Measurements from ENCODE around the gene EZH2. TPM values are rescaled to one million over a fixed set of nuclear protein-coding genes. Genes with fewer than 3 reads are reported as not detected.

EZH2 gene
- total and polyA plus RNA-seq, 4 donors = 3.6 to 14.8 (median 4.4) TPM

DNA sequence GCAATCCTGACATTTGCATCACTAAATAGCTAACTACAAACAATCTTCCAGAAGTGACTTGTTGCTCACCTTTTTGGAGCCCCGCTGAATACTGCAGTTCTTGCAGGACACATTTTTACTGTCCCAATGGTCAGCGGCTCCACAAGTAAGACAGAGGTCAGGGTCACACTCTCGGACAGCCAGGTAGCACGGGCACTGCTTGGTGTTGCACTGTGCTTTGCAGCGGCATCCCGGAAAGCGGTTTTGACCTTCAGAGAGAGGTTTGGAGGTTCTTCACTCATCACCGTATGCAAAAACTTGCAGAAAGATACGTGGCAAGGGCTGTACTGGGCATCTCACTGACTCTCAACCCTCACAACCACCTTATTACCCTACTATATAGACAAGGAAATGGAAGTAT, 70.2 kb downstream of the EZH2 start:
- H3K27ac ChIP-seq (ENCODE audit: low read depth in 1 of 2, low read length in 1 of 2) = no peak overlapping the region
- DNase-seq (no peak), ATAC-seq (ENCODE audit: insufficient read depth, low FRiP score) (no peak)
- no peak overlapping the region for H3K4me3 ChIP-seq
- H3K36me3 ChIP-seq (ENCODE audit: control insufficient read depth in 4 of 4, insufficient read depth in 4 of 4, low read length in 4 of 4) = peaks cover 1 to 38% (median 19%) of the 10 kb centered on the region in 4 donors
- 95 to 97% methylated on average over 9 of the region's 9 CpGs for WGBS, 2 donors
- H3K4me1 ChIP-seq (ENCODE audit: control insufficient read depth in 5 of 5, insufficient read depth in 5 of 5, low read length in 5 of 5) = no peaks in the 10 kb centered on the region
- no peaks in the 10 kb centered on the region for H3K9me3 ChIP-seq (ENCODE audit: control insufficient read depth in 4 of 4, insufficient read depth in 3 of 4, low read length in 3 of 4)
- no peak for TF ChIP-seq CTCF (IDR thresholded peaks at IDR 0.05; ENCODE audit: control extremely low read depth, extremely low read depth)
- no peak overlapping the region for H3K9ac ChIP-seq (ENCODE audit: insufficient read depth in 1 of 2, low read length in 2 of 2)
- H3K27me3 ChIP-seq (ENCODE audit: control insufficient read depth in 3 of 3, insufficient read depth in 3 of 3, low read length in 2 of 3) = no peaks in the 10 kb centered on the region

DNA sequence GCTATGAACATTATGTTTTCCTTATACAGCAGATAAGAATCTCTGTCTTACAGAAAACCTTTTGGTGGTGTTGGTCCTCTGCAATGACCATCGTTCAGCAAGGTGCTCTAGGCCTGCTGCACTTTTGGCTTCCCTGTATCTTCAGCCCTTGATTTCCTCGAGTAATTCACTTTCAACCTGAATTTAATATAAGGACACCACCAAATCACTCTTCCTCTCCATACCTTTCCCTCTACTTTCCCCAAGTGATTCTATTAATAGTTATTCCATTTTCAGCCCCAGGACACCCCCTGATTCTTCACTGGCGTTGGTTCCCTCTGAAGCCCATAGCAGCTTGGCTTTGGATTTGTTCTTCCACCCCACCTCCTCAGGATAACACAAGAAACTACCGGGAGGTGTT, 72.2 kb downstream of the EZH2 start:
- no peak for TF ChIP-seq CTCF (IDR thresholded peaks at IDR 0.05; ENCODE audit: control extremely low read depth, extremely low read depth)
- Histone ChIP-seq H3K27me3 (ENCODE audit: control insufficient read depth in 3 of 3, insufficient read depth in 3 of 3, low read length in 2 of 3) (no peaks in the 10 kb centered on the region), H3K9ac (ENCODE audit: insufficient read depth in 1 of 2, low read length in 2 of 2) (no peak overlapping the region), H3K27ac (ENCODE audit: low read depth in 1 of 2, low read length in 1 of 2) (no peak overlapping the region), H3K9me3 (ENCODE audit: control insufficient read depth in 4 of 4, insufficient read depth in 3 of 4, low read length in 3 of 4) (no peaks in the 10 kb centered on the region), H3K4me3 (no peak overlapping the region), H3K36me3 (ENCODE audit: control insufficient read depth in 4 of 4, insufficient read depth in 4 of 4, low read length in 4 of 4) (peaks cover 1 to 42% (median 18%) of the 10 kb centered on the region in 4 donors), H3K4me1 (ENCODE audit: control insufficient read depth in 5 of 5, insufficient read depth in 5 of 5, low read length in 5 of 5) (no peaks in the 10 kb centered on the region)
- DNase-seq (no peak), ATAC-seq (ENCODE audit: insufficient read depth, low FRiP score) (no peak)
- WGBS, 2 donors = 87 to 98% methylated on average over 4 of the region's 4 CpGs

- ATAC-seq (ENCODE audit: insufficient read depth, low FRiP score) (no peak), DNase-seq (no peak)
- no peak overlapping the region for H3K27ac ChIP-seq (ENCODE audit: low read depth in 1 of 2, low read length in 1 of 2)
- H3K27me3 ChIP-seq (ENCODE audit: control insufficient read depth in 3 of 3, insufficient read depth in 3 of 3, low read length in 2 of 3) = no peaks in the 10 kb centered on the region
- TF ChIP-seq CTCF (IDR thresholded peaks at IDR 0.05; ENCODE audit: control extremely low read depth, extremely low read depth) = no peak
- H3K9ac ChIP-seq (ENCODE audit: insufficient read depth in 1 of 2, low read length in 2 of 2) = no peak overlapping the region
- 83 to 88% methylated on average over 4 of the region's 4 CpGs for WGBS, 2 donors
- H3K36me3 ChIP-seq (ENCODE audit: control insufficient read depth in 4 of 4, insufficient read depth in 4 of 4, low read length in 4 of 4) = peaks cover 1 to 38% (median 22%) of the 10 kb centered on the region in 4 donors
- H3K4me3 ChIP-seq = no peak overlapping the region
- no peaks in the 10 kb centered on the region for H3K9me3 ChIP-seq (ENCODE audit: control insufficient read depth in 4 of 4, insufficient read depth in 3 of 4, low read length in 3 of 4)
- H3K4me1 ChIP-seq (ENCODE audit: control insufficient read depth in 5 of 5, insufficient read depth in 5 of 5, low read length in 5 of 5) = no peaks in the 10 kb centered on the region
Measured at GRCh38 chr7:148809856-148810255, 74.2 kb downstream of the EZH2 start.

GRCh38 chr7:148807436-148807835, 76.7 kb downstream of the EZH2 start:
- no peak overlapping the region for H3K9ac ChIP-seq (ENCODE audit: insufficient read depth in 1 of 2, low read length in 2 of 2)
- no peaks in the 10 kb centered on the region for H3K4me1 ChIP-seq (ENCODE audit: control insufficient read depth in 5 of 5, insufficient read depth in 5 of 5, low read length in 5 of 5)
- H3K4me3 ChIP-seq = no peak overlapping the region
- H3K27ac ChIP-seq (ENCODE audit: low read depth in 1 of 2, low read length in 1 of 2) = no peak overlapping the region
- H3K36me3 ChIP-seq (ENCODE audit: control insufficient read depth in 4 of 4, insufficient read depth in 4 of 4, low read length in 4 of 4) = peaks cover 3 to 34% (median 19%) of the 10 kb centered on the region in 4 donors
- no peaks in the 10 kb centered on the region for H3K27me3 ChIP-seq (ENCODE audit: control insufficient read depth in 3 of 3, insufficient read depth in 3 of 3, low read length in 2 of 3)
- WGBS, 2 donors = 88 to 90% methylated on average over 4 of the region's 4 CpGs
- H3K9me3 ChIP-seq (ENCODE audit: control insufficient read depth in 4 of 4, insufficient read depth in 3 of 4, low read length in 3 of 4) = no peaks in the 10 kb centered on the region
- no peak for TF ChIP-seq CTCF (IDR thresholded peaks at IDR 0.05; ENCODE audit: control extremely low read depth, extremely low read depth)
- ATAC-seq (ENCODE audit: insufficient read depth, low FRiP score) (no peak), DNase-seq (no peak)

Measured in lung (tissue), 12 donors.